ENCODE data around the gene CPHXL2. TPM values are rescaled to one million over a fixed set of nuclear protein-coding genes. Genes with fewer than 3 reads are reported as not detected.

Gene CPHXL2
- total and polyA plus RNA-seq, 2 experiments from 2014 or later, result not detected

- Histone ChIP-seq H3K9me3 (ENCODE audit: low read depth) (no peaks in the 10 kb centered on the region), H3K4me3 (no peak overlapping the region), H3K4me1 (ENCODE audit: low read depth) (no peaks in the 10 kb centered on the region), H3K36me3 (no peaks in the 10 kb centered on the region), H3K27me3 (no peaks in the 10 kb centered on the region), H3K27ac (no peak overlapping the region)
- peak in 1 of 2 donors; percentile 6 for DNase-seq (ENCODE audit: low read depth in 1 of 2, low spot score in 1 of 2)
- no peak for TF ChIP-seq CTCF (IDR thresholded peaks at IDR 0.05; ENCODE audit: low read depth, low read length)
Observed at GRCh38 chr16:75703306-75703705, 26.5 kb upstream of the CPHXL2 start.

GRCh38 chr16:75702242-75702641 is 25.4 kb upstream of the CPHXL2 start:
- H3K36me3 ChIP-seq, result no peaks in the 10 kb centered on the region
- no peak overlapping the region for H3K27ac ChIP-seq
- no peak for DNase-seq (ENCODE audit: low read depth in 1 of 2, low spot score in 1 of 2)
- no peak overlapping the region for H3K4me3 ChIP-seq
- H3K4me1 ChIP-seq (ENCODE audit: low read depth), result no peaks in the 10 kb centered on the region
- no peaks in the 10 kb centered on the region for H3K9me3 ChIP-seq (ENCODE audit: low read depth)
- no peaks in the 10 kb centered on the region for H3K27me3 ChIP-seq
- TF ChIP-seq CTCF (IDR thresholded peaks at IDR 0.05; ENCODE audit: low read depth, low read length), result no peak

- Histone ChIP-seq H3K27ac (no peak within 1 kb of the TSS), H3K27me3 (no peaks in the 10 kb centered on the region), H3K36me3 (no peaks in the 10 kb centered on the region), H3K9me3 (ENCODE audit: low read depth) (no peaks in the 10 kb centered on the region), H3K4me3 (no peak within 1 kb of the TSS), H3K4me1 (ENCODE audit: low read depth) (no peaks in the 10 kb centered on the region)
- TF ChIP-seq CTCF (IDR thresholded peaks at IDR 0.05; ENCODE audit: low read depth, low read length), result no peak
- DNase-seq (ENCODE audit: low read depth in 1 of 2, low spot score in 1 of 2), result no peak
Observed at GRCh38 chr16:75701361-75701760, 24.6 kb upstream of the CPHXL2 start, which contains the start of gene DUXB. TSS of gene DUXB (minus strand) at chr16:75701461. CDS start at chr16:75701418, 43 bp downstream.

- H3K36me3 ChIP-seq, result no peaks in the 10 kb centered on the region
- no peak overlapping the region for H3K4me3 ChIP-seq
- no peaks in the 10 kb centered on the region for H3K9me3 ChIP-seq (ENCODE audit: low read depth)
- H3K27me3 ChIP-seq, result no peaks in the 10 kb centered on the region
- DNase-seq (ENCODE audit: low read depth in 1 of 2, low spot score in 1 of 2), result no peak
- no peak for TF ChIP-seq CTCF (IDR thresholded peaks at IDR 0.05; ENCODE audit: low read depth, low read length)
- no peaks in the 10 kb centered on the region for H3K4me1 ChIP-seq (ENCODE audit: low read depth)
- H3K27ac ChIP-seq, result no peak overlapping the region
Observed at GRCh38 chr16:75697571-75697970, 20.8 kb upstream of the CPHXL2 start.

- DNase-seq (ENCODE audit: low read depth in 1 of 2, low spot score in 1 of 2), result no peak
- no peaks in the 10 kb centered on the region for H3K4me1 ChIP-seq (ENCODE audit: low read depth)
Observed at GRCh38 chr16:75695708-75696107, 18.9 kb upstream of the CPHXL2 start.

More at GRCh38 chr16:75695708-75696107, 18.9 kb upstream of the CPHXL2 start:
- Histone ChIP-seq H3K4me3 (no peak overlapping the region), H3K27ac (no peak overlapping the region), H3K9me3 (ENCODE audit: low read depth) (no peaks in the 10 kb centered on the region), H3K36me3 (no peaks in the 10 kb centered on the region), H3K27me3 (no peaks in the 10 kb centered on the region)
- peak; percentile 7 for TF ChIP-seq CTCF (IDR thresholded peaks at IDR 0.05; ENCODE audit: low read depth, low read length)
